Measurements from ENCODE around the gene LYRM7.
"Not testable (repeated sequence)": the region's sequence is repeated elsewhere in the genome, so short reads cannot be mapped to it uniquely, and the experiment has no call there.

GRCh38 chr5:131133091-131133490, 37.7 kb upstream of the LYRM7 start:
- TF ChIP-seq CTCF (IDR thresholded peaks at IDR 0.05); POLR2A (IDR thresholded peaks at IDR 0.05; ENCODE audit: low read depth); EP300 (IDR thresholded peaks at IDR 0.05); POLR2AphosphoS5 (IDR thresholded peaks at IDR 0.05): not testable (repeated sequence)

All from esophagus muscularis mucosa (tissue), 4 donors.